Adipocyte (in vitro differentiated cells): ENCODE data around the gene LRIG1.

Experiments
- DNase-seq: peaks from one replicate; pipeline ENCODE4 v3.0.0-alpha.2; 2015; ENCODE audit warnings: low read depth
- H3K27me3 ChIP-seq: replicated peaks from 2 replicates; pipeline ENCODE4 v1.7.0; 2013; ENCODE audit warnings: mild to moderate bottlenecking, low read length, moderate library complexity; ENCODE audit not compliant: control insufficient read depth, insufficient read depth
- H3K36me3 ChIP-seq: 2 replicates; pipeline ENCODE4 v1.7.0; 2013; ENCODE audit warnings: low read length, mild to moderate bottlenecking, moderate library complexity; ENCODE audit not compliant: control insufficient read depth, insufficient read depth, severe bottlenecking
- H3K4me1 ChIP-seq: 2 replicates; pipeline ENCODE4 v1.7.0; 2013; ENCODE audit warnings: mild to moderate bottlenecking, low read length, moderate library complexity; ENCODE audit not compliant: control insufficient read depth, insufficient read depth
- H3K4me3 ChIP-seq: 2 replicates; pipeline ENCODE4 v1.7.0; 2013; ENCODE audit warnings: mild to moderate bottlenecking, low read length, moderate library complexity
- H3K9ac ChIP-seq: 2 replicates; pipeline ENCODE4 v1.7.0; 2013; ENCODE audit warnings: mild to moderate bottlenecking, low read length, moderate library complexity
- H3K9me3 ChIP-seq: 2 replicates; pipeline ENCODE4 v1.7.0; 2013; ENCODE audit warnings: mild to moderate bottlenecking, low read length, moderate library complexity; ENCODE audit not compliant: control insufficient read depth

The LRIG1 gene

DNA sequence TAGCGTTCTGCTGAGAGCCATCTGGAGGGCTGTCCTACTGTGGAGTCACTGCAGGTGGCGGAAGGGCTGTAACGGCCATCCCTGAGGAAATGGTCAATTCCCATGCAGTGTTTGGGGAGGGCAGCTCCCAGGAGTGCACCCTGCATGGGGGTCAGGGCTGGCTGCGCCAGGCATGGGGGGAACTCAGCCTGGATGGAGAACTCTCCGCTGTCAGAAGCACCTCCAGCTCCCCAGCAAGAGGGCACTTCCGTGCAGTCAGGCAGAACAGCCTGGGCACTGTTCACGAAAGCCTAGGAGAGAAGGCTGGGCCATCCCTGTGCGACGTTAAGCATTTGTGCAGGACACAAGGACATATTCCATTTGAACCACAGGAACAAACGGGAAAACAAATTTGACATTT lies 105.2 kb downstream of the LRIG1 start:
- H3K4me3 ChIP-seq = no peak overlapping the region
- H3K27me3 ChIP-seq = no peaks in the 10 kb centered on the region
- H3K9ac ChIP-seq = no peak overlapping the region
- DNase-seq = no peak
- H3K36me3 ChIP-seq = peaks cover 7% of the 10 kb centered on the region
- H3K9me3 ChIP-seq = no peaks in the 10 kb centered on the region
- H3K4me1 ChIP-seq = peaks cover 21% of the 10 kb centered on the region

DNA sequence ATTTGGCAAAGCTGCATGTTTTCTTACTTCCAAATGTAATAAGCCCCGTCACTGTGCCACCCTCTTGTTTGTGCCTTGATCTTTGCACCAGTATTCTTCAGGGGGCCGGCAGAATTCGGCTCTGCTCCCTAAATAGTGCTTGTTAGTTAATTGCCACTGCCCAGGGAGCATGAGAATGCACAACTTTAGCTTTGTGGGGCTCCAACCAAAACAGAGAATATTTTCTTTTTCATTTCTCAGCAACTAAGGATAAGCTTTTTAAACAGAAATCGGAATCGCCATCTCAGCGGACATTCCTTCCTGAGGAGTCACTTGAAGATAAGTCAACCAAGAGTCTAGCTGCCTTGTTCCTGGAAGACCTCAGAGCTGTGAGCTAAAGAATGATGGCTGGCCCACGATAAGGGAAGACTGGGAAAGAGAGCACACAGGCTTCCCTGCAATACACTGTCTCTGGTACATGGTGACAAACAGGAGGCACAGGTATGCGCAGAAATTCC lies 106.0 kb downstream of the LRIG1 start:
- peaks cover 21% of the 10 kb centered on the region for H3K4me1 ChIP-seq
- DNase-seq = peak; percentile 67
- H3K36me3 ChIP-seq = peaks cover 7% of the 10 kb centered on the region
- no peaks in the 10 kb centered on the region for H3K27me3 ChIP-seq
- no peak overlapping the region for H3K4me3 ChIP-seq
- no peaks in the 10 kb centered on the region for H3K9me3 ChIP-seq
- no peak overlapping the region for H3K9ac ChIP-seq

DNA sequence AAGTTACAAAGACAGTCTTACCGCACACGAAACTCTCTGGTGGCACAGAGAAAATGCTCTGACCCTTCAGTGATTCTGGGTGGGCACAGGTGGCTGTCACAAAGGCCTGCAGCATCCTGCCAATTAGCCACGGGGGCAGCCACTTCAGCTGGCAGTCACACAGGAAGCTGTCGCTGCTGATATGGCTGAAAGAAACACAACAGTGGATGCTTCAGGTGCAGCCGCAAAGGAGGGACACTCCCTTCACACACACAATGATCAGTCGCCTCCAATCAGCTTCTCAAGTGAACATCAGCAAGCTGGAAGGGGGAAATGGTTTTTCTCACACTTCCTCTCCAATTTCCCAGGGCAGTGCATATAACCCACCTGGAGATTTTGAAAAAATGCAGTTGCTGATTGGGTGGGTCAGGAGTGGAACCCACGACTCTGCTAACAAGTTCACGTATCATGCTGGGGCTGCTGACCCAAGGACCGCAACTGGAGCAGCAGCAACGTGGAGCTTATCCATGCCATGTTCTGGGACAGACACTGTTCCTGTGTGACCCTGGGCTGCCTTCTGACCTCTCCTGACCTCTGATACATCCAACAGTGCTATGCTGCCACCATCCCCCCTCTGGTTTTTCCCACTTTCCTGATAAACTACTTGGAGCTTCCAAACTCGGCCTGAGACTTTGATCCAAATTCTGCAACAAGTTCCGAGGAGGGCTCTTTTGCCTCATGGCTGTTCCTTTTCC lies 106.6 kb downstream of the LRIG1 start:
- H3K4me1 ChIP-seq = peaks cover 21% of the 10 kb centered on the region
- no peak overlapping the region for H3K9ac ChIP-seq
- H3K36me3 ChIP-seq = peaks cover 7% of the 10 kb centered on the region
- no peaks in the 10 kb centered on the region for H3K9me3 ChIP-seq
- H3K27me3 ChIP-seq = no peaks in the 10 kb centered on the region
- no peak overlapping the region for H3K4me3 ChIP-seq
- no peak for DNase-seq

DNA sequence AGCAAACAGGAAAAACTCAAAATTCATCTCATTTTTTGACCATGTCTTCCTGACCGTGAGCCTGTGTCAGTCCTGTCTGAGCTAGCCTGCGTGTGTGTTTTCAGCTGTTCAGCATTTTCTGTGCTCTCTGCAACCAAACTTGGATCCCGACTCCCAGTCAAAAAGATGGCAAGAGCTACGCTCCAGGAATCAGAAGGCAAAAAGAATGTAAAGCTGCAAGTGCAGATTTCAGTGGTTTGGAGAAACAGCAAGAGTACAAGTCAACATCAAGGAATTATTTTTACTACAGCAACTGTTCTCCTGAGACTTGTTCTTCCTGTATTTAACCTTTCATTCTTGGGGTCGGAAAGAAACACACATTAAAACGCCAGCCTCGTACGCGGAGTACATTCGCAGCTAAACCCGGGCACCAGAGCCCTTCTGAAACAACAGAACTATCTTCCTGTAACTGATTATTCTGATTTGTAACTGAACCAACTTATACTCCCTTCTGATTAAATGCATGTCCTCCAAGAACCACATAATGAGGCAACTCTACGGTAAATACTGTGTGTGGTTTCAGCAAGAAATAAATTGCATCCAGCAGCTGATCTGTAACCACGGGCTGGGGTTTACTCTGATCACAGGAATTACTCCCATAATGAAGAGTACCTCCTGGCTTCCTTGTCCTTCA lies 107.4 kb downstream of the LRIG1 start:
- H3K36me3 ChIP-seq = peaks cover 7% of the 10 kb centered on the region

DNA sequence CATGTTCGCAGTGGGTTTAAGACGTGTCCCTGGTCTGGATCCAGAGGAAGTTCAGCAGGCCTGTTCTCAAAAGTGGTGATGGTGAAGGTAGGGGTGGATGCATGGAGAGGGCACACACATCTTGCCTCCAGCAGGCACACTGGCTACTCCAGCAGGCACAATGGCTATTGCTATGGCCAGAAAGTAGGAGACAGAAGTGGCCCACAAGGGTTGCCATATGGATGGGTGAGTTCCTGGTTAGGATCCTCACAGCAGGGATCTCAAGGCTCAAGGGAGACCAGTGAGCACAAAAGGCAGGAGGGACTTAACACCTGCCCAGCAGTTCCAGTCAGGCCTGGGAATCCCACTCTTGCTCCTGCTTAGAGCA lies 107.9 kb downstream of the LRIG1 start:
- peaks cover 10% of the 10 kb centered on the region for H3K4me1 ChIP-seq
- no peaks in the 10 kb centered on the region for H3K9me3 ChIP-seq
- peaks cover 7% of the 10 kb centered on the region for H3K36me3 ChIP-seq
- H3K4me3 ChIP-seq = no peak overlapping the region
- H3K9ac ChIP-seq = no peak overlapping the region
- H3K27me3 ChIP-seq = no peaks in the 10 kb centered on the region
- no peak for DNase-seq

More for the DNA sequence above, 107.4 kb downstream of the LRIG1 start:
- H3K9me3 ChIP-seq = no peaks in the 10 kb centered on the region
- H3K9ac ChIP-seq = no peak overlapping the region
- no peaks in the 10 kb centered on the region for H3K27me3 ChIP-seq
- peak; percentile 57 for DNase-seq
- H3K4me3 ChIP-seq = no peak overlapping the region
- H3K4me1 ChIP-seq = peaks cover 15% of the 10 kb centered on the region

GRCh38 chr3:66392512-66392911 lies 108.3 kb downstream of the LRIG1 start:
- DNase-seq = no peak
- H3K4me3 ChIP-seq = no peak overlapping the region
- H3K36me3 ChIP-seq = peaks cover 7% of the 10 kb centered on the region

GRCh38 chr3:66390013-66390412 lies 110.8 kb downstream of the LRIG1 start:
- Histone ChIP-seq H3K9ac (no peak overlapping the region), H3K9me3 (peaks cover 2% of the 10 kb centered on the region), H3K4me3 (no peak overlapping the region), H3K36me3 (peaks cover 20% of the 10 kb centered on the region), H3K27me3 (no peaks in the 10 kb centered on the region), H3K4me1 (peaks cover 13% of the 10 kb centered on the region)
- DNase-seq = no peak

More at GRCh38 chr3:66392512-66392911, 108.3 kb downstream of the LRIG1 start:
- H3K9me3 ChIP-seq = no peaks in the 10 kb centered on the region
- H3K27me3 ChIP-seq = no peaks in the 10 kb centered on the region
- peaks cover 8% of the 10 kb centered on the region for H3K4me1 ChIP-seq
- H3K9ac ChIP-seq = no peak overlapping the region

DNA sequence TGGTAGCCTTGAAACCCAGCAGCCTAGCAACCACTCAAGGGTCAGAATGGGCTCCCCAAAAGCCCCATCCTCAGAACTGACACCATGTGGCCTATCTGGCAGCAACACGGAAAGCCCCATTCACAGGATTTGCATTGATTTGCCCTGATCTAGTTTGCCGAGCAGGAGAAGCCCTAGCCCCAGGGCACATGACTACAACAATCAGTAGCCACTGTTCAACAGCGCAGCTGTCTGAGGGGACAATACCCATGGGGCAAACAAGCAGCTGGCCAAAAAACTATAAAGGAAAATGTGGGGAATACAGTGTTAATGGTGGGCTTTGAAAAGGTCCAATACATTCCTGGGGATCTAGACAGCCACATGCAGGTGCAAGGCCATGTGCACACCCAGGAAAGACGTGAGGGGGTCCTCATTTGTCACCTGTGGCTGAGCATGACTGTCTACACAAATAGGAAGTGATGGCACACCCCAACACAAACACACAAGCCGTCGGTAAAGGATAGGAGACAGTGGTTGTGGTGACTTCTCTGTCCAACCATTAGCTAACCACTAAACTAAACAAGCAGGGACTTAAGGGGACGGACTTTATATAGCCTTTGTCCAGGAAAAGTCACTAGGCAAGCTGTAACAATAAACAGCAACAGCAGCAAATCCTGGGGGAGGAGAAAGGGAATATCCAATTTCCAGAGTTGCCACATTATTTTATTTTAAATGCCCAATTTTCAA lies 113.7 kb downstream of the LRIG1 start:
- peak; percentile 39 for DNase-seq
- H3K27me3 ChIP-seq = no peaks in the 10 kb centered on the region

GRCh38 chr3:66386011-66386924 lies 114.6 kb downstream of the LRIG1 start:
- Histone ChIP-seq H3K9ac (no peak overlapping the region), H3K9me3 (peaks cover 4% of the 10 kb centered on the region), H3K27me3 (no peaks in the 10 kb centered on the region), H3K4me1 (peaks cover 5% of the 10 kb centered on the region), H3K36me3 (peaks cover 51% of the 10 kb centered on the region), H3K4me3 (no peak overlapping the region)
- no peak for DNase-seq

More for the DNA sequence above, 113.7 kb downstream of the LRIG1 start:
- Histone ChIP-seq H3K36me3 (peaks cover 46% of the 10 kb centered on the region), H3K4me1 (peaks cover 5% of the 10 kb centered on the region), H3K4me3 (no peak overlapping the region), H3K9ac (no peak overlapping the region), H3K9me3 (peaks cover 4% of the 10 kb centered on the region)

- Histone ChIP-seq H3K27me3 (no peaks in the 10 kb centered on the region), H3K9me3 (peaks cover 4% of the 10 kb centered on the region), H3K9ac (no peak overlapping the region), H3K36me3 (peaks cover 63% of the 10 kb centered on the region), H3K4me1 (peaks cover 5% of the 10 kb centered on the region), H3K4me3 (no peak overlapping the region)
- DNase-seq = no peak
Measured at GRCh38 chr3:66385066-66385465, 115.8 kb downstream of the LRIG1 start.
